Fibroblast of skin of abdomen (primary cell): Measurements from ENCODE around the gene FAM83C.
"Not testable (repeated sequence)": the region's sequence is repeated elsewhere in the genome, so short reads cannot be mapped to it uniquely, and the experiment has no call there.

Experiments used
- DNase-seq: peaks from one replicate; pipeline ENCODE4 v3.0.0-alpha.2; 2013

Gene FAM83C

DNA sequence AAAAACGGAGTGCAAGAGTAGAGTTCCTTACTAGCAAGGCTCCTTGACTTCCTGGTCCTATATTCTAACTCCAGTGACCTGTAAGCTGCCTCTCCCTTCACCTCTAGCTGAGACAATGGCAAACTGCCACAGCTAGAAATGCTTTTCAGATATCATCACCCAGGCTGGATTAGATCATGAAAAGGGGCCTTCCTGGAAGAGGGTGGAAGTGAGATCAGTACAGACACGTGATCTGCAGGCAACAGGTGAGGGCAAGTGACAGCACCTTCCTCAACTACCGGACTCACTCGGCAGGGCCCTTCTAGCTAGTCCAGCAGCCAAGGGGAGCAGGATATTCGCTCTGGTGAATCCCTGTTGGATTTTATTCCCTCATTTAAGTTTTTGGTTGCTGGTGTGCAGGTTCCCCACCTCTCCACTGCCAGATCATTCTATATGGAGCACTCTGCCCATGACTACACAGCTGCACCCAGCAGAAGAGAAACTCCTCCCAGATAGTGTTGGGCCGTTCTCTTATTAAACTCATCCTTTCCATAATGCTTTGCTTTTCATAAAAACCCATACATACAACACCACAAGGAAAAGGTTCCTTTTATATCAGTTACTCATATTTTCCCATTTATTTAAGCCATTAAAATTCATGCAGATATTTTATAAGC, 26.4 kb upstream of the FAM83C start:
- DNase-seq: peak; percentile 81

DNA sequence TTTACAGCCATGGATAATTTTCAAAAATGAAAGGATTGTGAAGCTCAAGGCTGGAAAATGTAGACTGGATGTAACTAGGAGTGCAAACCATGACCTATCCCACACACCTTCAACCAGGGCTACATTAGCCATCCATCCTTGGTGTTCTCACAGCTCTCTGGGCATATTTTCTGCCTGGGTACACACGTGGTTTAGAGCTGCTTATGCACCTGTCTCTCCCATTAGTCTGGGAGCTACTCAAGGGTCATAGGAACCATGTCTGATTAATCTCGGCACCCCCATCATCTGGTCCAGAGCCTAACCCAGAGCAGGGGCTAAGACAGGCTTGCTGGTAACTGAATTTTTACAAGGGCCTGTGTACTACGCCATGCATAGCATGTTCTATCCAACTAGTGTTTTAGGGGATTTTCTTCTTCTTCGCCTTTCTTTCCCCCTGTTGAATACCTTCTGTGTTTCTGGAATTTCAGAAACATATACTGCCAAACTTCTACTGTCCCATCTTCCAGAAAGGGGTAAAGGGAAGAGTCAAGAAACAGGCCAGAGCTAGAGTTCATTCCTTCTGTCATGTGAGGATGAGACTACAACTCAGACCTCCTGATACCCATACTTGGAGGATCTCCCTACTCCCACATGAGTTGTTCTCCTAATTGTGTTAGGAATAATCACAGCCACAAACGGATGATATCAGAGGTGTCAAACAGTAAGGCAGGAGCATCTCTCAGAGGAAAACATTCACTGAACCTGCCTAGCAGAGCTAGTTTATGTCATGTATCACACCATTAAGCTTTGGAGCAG, 25.4 kb upstream of the FAM83C start:
- DNase-seq: no peak

GRCh38 chr20:35316086-35316485, 23.9 kb upstream of the FAM83C start:
- DNase-seq: no peak

DNA sequence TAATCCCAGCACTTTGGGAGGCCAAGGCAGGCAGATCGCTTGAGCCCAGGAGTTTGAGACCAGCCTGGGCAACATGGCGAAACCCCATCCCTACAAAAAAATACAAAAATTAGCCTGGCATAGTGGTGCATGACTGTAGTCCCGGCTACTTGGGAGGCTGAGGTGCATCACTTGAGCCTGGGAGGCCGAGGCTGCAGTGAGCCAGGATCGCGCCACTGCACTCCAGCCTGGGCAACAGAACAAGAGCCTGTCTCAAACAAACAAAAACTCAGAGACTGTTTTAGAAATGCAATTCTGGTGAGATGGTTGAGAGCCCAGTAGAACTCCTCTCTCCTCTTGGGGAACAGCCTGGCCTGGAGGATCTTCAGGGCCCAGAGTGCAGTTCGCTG, 23.4 kb upstream of the FAM83C start:
- DNase-seq: not testable (repeated sequence)

DNA sequence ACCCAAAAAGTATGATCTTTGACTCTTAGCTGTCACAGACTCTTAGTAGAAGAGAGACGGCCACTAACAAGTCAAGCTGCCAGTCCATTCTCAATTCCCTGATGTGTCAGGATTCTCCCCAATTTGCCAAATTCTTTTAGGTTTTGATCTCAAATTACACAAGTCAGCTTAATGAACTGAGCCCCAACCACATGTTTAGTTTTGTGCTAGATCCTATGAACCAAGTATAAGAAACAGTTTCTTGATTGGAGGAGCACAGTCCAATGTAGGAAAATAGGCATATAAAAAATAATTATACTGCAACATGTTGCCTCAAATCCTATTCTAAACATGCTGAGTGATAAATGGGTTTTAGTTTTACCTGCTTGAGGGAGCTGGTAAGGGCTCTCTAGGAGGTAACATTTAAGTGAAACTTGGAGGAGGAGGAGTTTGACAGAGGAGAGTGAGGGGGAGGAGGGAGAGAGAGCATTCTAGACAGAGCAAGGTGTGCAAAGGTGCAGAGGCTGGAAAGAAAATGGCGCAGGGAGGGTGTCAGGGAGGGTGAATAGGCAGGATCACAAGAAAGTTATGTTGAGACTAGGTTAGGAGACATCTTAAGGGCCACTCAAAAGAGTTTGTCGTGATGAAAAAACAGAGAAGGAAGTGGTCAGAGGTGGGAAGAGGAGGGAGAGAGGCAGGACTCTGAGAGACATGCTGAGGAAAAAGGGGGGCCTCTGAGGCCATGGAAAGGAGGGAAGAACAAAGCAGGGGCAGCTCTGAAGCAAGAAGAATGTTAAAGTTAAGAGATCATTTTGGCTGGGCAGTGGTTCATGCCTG, 22.8 kb upstream of the FAM83C start:
- DNase-seq: peak; percentile 65

- peak; percentile 89 for DNase-seq
Observed at GRCh38 chr20:35312318-35312717, 20.1 kb upstream of the FAM83C start.

GRCh38 chr20:35311822-35312221, 19.6 kb upstream of the FAM83C start:
- no peak for DNase-seq

DNA sequence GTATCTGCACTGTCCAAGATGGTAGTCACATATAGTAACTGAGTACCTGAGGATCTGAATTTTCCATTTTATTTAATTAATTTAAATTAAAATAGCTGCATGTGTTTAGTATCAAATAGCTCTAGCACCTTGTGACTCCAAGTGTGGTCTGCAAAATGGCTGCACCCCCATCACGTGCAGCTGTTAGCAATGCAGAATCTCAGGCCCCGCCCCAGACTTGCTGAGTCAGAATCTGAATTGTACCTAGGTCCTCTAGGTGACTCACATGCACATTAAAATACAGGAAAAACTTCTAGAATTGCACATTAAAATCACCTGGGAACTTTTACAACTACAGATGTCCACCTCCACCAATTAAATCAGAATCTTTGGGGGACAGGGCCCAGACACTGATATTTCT, 19.2 kb upstream of the FAM83C start:
- DNase-seq: peak; percentile 34

DNA sequence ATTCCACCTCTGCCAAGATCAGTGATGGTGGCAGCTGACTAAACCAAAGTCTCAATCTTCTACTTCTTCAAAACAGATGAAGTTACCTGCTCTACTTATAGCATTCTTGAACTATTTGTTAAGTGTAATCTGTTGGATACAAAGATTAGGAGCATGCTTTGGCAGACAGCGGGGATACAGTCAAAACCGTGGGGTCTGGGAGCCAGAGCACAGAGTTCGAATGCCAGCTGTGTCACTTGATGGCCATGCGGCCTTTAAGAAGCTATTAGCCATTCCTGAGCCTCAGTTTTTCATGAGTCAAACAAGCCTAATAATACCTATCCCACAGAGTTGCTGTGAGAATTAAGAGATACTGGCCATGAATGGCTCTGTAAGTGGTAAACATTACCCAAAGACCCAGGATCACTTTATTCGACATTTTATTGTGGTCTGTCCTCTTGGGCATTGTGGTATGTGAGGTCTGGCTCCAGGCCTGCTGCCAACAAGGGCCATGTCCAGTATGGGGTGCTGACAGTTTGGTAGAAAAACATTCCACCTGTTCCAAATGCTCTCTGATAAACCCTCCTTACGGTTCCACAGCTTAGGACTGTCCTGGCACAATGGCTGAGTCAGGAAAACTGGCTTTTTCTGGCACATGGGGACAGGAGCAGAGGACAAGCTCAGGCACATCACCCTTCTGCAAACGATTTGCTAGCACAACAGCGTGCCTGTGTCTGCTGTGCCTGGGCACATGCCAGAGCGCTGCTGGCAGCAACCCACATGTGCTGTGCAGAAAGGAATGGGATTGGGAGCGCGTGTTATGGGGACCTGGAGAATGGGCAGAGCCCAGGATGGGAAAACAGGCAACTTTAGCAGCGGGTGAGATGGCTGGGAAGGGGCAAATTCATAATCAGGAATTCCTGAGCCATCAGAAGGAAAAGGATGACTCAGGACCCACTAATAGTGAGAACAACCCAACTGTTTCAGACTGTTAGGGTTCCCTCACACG, 15.7 kb upstream of the FAM83C start:
- peak; percentile 69 for DNase-seq

DNA sequence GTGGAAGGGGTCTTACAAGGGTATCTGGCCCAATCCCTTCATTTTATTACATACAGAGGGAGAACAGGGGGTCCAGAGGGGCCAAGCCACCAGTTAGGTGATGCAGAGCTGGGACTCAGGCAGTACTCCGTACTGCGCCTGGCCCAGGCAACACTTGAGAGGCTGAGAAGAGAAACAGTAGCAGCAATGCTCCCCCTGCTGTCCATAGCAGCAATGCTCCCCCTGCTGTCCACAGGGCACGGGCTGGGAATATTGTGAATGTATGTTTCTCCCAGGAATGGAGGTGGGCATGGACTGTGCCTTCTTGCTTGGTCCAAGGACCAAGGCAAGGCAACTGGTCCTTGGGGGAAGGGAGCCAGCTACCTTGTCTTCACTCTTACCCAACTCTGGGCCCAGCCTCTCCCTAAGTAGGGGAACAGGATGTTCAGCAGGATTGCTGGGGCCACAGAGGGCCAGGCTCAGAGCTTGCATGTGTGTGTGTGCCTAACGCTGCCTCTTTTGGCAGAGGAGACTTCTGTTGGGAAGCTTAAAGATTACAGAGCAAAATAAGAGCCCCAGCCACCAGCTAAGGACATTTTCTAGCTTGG, 14.8 kb upstream of the FAM83C start:
- DNase-seq: peak; percentile 81

DNA sequence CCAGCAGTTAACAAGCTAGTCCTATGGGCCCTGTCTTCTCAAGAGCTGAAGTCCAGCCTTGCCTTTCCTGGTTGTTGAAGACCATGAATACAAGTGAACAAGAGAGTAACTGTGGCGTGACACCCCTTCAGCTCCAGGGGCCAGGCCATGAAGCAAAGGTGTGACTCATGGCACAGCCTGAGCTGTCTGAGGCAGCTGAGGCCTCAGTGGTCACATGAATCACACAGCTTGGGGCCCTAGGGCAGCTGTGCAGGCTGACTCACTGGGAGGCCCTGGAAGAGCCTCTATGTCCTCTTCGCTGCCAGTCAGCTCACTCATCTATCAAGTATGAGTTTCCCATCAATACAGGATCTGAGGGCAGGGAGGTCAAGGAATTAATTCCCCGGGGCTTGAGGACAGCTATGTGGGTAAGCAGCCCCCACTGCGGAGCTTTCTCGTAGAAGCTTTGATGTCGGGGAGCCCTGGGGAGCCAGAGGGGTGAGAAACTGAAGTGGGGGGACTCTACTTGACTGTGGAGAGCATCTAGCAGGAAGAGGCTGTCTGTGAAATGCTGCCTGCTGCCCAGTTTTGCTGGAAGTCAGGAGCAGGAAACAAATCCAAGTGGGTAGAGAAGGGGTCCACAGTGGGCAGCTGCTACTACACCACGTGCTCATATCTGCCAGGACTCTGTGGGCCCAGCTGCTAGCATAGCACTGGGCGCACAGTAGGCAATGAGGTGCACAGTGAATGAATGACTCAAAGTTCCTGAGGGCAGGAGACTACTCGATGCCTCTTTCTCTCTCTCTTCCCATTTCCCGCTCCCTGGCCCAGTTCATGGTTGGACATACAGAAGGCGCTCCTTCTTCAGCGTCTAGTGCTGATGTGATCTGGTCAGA, 13.7 kb upstream of the FAM83C start:
- peak; percentile 100 for DNase-seq

DNA sequence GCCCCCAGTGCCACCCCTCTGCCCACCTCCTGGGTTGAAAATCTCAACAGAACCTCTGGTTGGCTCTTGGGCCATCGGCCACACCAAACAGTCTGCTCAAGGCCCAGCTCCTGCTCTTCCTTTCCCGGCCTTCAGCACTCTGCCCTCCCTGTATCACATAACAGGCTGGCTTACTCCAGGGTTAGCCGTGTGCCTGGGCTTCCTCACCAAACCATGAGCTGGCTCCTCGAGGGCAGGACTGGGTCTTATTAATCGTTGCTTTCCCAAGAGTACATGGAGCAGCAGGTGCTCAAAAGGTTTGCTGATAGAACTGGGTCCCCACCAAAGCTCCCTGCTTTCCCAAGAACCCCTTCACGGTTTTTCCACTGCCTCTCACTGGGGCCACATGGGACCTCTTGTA, 12.7 kb upstream of the FAM83C start:
- no peak for DNase-seq

- DNase-seq: peak; percentile 88
Observed at GRCh38 chr20:35303735-35304491, 11.7 kb upstream of the FAM83C start.

DNA sequence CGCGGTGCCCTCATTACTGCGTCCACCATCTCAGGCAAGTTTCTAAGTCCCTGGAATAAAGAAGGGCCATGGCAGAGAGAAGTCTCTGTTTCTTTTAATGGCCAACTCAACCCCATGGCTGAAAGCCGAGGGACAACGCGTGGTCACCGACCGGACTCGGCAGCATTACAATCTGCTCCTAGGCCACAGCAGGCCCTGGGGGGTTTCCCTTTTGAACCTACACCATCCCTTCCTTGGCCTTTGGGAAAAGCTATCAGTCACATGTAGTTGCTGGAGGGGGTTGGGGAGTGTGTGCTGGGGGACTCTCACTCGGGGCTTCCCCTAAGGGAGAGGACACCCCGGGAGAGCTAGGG, 11.1 kb upstream of the FAM83C start:
- DNase-seq: no peak

DNA sequence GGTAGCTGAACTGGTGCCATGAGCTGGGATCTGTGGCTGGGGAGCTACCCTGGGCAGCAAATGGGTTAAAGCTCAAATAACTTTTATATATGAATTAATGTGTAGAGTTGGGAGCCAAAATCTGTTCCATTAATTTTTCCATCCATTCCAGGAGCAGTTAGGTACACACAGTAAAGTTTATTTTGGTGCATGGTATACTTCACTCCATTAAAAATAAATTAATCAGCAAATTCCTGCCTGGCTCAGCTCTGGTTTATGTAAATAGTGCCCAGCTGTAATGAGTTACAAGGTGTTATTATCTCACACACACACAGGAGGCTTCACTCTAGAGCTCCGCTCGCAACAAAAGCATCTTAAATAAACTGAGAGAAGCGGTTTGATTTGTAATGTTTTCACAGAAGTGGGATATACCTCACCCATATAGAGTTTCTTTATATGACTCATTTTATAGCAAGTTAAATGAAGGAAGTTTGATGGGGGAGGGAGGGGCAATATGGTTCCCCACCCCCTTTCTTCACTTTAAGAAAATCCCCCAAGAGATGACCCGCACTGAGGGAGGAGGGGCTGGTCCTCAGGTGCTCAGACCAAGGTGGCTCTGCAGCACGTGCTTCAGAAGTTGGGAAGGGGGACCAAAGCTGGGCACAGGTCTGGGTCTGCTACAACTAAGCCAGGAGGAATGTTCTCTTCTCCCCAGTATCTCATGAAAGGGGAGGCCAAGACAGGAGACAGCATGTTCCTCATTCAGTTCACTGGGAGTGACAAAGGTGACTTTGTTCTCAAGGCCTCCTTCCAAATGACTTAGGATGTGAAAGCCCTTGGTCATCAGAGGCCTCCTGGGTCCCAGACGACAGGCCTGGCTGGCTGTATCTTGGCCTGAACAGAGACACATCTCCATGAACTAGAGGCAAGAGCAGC, 10.5 kb upstream of the FAM83C start:
- DNase-seq: peak; percentile 76

DNA sequence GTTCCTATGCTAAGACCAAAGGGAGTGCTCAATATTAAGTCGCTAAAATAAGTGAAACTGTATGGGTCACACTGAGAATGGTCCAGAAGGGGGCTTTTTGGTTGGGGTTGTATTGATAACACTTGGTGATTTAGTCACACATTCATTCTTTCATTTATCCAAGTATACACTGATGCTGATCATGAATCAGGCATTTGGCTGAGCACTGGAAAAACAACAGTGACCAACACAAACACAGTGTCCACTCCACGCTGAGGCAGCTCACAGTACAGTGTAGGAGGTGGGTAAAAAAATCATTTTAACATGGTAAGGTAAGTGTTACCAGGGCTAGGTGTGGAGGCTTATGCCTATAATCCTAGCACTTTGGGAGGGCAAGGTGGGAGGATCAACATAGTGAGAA, 9.2 kb upstream of the FAM83C start:
- DNase-seq: no peak

- DNase-seq: no peak
Observed at GRCh38 chr20:35300469-35301262, 8.4 kb upstream of the FAM83C start.

DNA sequence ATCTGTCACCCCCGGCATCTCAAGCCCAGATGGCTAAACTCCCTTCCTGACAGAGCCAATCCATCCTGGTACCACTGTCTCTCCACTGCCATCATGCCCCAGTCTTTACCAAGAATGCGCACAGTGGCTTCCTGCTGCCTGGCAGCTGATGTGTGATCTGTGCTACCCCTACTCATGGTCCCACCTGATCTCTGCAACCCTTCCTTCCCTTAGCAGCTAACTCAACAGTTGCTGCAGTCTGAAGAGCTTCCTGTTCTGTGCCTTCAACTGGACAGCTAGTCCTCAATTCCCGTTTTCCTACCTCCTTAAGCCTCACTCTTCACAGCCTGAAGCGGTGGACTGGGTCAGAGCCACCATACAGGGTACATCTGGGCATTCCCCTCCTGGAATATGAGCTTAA, 7.6 kb upstream of the FAM83C start:
- DNase-seq: no peak
